ENCODE data around the gene NTPCR. TPM values are rescaled to one million over a fixed set of nuclear protein-coding genes. Genes with fewer than 3 reads are reported as not detected.

Gene NTPCR
- total RNA-seq, 2 donors from 2014 or later, result 57.0 to 64.8 TPM

DNA sequence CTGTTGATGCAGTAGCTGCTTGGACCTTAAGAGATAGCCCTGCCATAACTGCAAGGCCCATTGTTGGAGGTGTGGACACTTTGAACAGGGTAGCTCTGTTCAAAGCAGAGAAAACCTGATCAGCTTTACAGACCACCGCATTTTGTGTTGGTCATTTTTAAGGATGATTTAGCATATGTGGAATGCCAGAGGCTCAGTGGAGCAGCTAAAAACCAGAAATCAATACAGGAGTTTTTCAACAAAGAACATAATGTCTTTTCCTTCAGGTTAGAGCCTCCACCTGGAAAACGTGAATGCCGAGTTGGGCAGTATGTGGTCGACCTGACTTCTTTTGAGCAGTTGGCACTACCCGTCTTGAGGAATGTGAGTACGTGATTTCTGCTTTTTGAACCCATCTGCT is 5.7 kb downstream of the NTPCR start:
- Histone ChIP-seq H3K27me3 (no peaks in the 10 kb centered on the region), H3K9ac (ENCODE audit: low read depth in 2 of 2, low read length in 2 of 2) (no peak overlapping the region), H3K9me3 (no peaks in the 10 kb centered on the region), H3K4me1 (no peaks in the 10 kb centered on the region), H3K36me3 (no peaks in the 10 kb centered on the region), H3K27ac (no peak overlapping the region), H3K4me3 (no peak overlapping the region)
- DNase-seq, result no peak
- intact Hi-C loops (cut with DNase I), result loop anchor here (10.0 kb wide), 1 partner anchor 201 kb away; no protein-coding TSS in a partner anchor
- TF ChIP-seq, protein P1, sequence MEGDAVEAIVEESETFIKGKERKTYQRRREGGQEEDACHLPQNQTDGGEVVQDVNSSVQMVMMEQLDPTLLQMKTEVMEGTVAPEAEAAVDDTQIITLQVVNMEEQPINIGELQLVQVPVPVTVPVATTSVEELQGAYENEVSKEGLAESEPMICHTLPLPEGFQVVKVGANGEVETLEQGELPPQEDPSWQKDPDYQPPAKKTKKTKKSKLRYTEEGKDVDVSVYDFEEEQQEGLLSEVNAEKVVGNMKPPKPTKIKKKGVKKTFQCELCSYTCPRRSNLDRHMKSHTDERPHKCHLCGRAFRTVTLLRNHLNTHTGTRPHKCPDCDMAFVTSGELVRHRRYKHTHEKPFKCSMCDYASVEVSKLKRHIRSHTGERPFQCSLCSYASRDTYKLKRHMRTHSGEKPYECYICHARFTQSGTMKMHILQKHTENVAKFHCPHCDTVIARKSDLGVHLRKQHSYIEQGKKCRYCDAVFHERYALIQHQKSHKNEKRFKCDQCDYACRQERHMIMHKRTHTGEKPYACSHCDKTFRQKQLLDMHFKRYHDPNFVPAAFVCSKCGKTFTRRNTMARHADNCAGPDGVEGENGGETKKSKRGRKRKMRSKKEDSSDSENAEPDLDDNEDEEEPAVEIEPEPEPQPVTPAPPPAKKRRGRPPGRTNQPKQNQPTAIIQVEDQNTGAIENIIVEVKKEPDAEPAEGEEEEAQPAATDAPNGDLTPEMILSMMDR (IDR thresholded peaks at IDR 0.05), result no peak

DNA sequence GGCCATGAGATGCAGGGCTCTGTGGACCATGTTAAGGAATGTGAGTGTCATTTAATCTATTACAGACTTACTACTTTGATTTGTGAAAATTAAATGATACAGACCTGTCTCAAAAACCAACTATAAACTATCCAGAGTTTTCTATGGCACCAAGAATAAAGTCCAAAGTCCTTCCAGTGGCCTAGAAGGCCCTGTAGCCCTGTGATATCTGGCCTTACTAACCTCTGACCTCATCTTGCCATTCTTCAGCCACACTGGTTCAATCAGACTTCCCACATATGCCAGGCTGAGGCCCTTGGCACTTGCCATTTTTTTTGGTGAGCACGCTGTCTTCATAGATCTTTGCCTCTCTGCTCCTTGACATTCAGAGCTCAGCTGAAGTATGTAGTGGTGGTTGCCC is 7.7 kb downstream of the NTPCR start:
- Histone ChIP-seq H3K27me3 (no peaks in the 10 kb centered on the region), H3K4me3 (no peak overlapping the region), H3K9me3 (no peaks in the 10 kb centered on the region), H3K36me3 (no peaks in the 10 kb centered on the region), H3K27ac (no peak overlapping the region), H3K4me1 (no peaks in the 10 kb centered on the region), H3K9ac (ENCODE audit: low read depth in 2 of 2, low read length in 2 of 2) (no peak overlapping the region)
- intact Hi-C loops (cut with DNase I), result loop anchor here (10.0 kb wide), 1 partner anchor 203 kb away; no protein-coding TSS in a partner anchor
- no peak for DNase-seq
- TF ChIP-seq, protein P1 (IDR thresholded peaks at IDR 0.05), result no peak

DNA sequence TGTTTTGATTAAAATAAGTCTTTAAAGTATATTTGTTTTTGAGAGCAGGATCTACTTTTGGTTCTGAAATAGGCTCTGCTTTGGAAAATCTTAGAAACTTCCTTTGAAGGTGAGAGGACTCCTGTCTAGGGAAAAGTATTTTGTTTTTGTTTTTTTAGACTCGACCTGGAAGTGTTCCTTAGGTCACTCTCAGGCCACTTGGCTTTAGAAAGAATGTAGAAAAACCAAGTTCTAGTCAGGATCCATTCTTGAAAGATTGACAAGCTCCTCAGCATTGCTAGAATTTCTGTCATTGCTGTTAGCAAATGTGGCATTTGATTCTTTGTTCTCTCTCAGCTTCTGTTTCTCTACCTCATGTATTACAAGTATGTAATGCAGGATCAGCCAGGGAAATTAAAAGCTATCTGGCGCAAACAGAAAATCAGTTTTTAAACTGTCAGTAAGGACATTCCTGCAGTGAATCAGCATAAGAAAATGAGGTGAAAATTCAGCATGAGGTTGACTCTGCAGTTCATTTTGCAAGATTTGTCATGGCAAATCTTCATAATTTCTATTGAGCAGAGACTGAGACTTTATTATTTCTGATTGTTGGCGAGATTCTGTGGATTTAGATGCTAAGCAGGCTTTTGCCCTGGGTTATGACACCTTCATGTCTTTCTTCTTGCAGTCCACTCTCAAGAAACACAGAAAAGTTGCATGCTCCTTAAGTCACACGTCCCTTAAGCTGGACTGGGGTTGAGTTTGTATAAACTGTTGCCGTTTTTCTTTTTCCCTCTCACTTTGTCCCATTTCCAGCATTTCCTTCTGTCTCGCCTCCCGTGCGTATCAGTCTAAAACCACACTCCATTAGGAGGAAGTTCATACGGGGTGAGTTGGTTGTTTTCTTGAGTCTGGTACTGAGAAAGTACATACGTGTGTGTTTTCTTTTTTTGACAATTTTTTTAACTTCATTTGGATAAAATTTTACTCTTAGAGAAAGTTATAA is 12.6 kb downstream of the NTPCR start:
- no peaks in the 10 kb centered on the region for H3K27me3 ChIP-seq
- peak overlapping the region; percentile 17 for H3K27ac ChIP-seq
- H3K4me3 ChIP-seq, result no peak overlapping the region
- H3K36me3 ChIP-seq, result no peaks in the 10 kb centered on the region
- intact Hi-C loops (cut with DNase I), result loop anchor here (5.0 kb wide), 1 partner anchor 331 kb away; the partner anchor contains the start of gene SIPA1L2
- no peak for DNase-seq
- H3K9me3 ChIP-seq, result no peaks in the 10 kb centered on the region
- no peak overlapping the region for H3K9ac ChIP-seq (ENCODE audit: low read depth in 2 of 2, low read length in 2 of 2)
- TF ChIP-seq, protein P1 (IDR thresholded peaks at IDR 0.05), result no peak
- no peaks in the 10 kb centered on the region for H3K4me1 ChIP-seq

DNA sequence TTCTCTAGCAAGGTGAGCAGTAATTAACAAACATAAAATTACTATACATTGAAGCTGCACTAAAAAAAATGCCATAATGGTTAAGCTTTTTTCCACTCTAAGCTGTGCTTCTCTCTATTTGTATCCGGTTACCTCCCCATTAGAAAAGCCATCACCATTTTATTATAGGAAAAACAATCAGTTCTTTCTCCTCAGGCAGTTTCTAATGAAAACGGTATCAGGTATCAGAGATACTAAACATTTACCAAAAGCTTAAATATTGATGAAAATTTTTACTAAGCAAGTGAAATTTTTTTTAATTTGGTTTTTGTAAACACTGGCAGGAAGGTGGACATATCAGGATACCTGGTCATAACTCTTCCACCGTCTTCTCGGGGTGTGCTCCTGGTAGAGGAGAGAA is 14.2 kb downstream of the NTPCR start:
- no peaks in the 10 kb centered on the region for H3K4me1 ChIP-seq
- TF ChIP-seq, protein P1 (IDR thresholded peaks at IDR 0.05), result no peak
- H3K4me3 ChIP-seq, result no peak overlapping the region
- no peaks in the 10 kb centered on the region for H3K9me3 ChIP-seq
- no peak for DNase-seq
- H3K9ac ChIP-seq (ENCODE audit: low read depth in 2 of 2, low read length in 2 of 2), result no peak overlapping the region
- intact Hi-C loops (cut with DNase I), result loop anchor here (5.0 kb wide), 1 partner anchor 332 kb away; the partner anchor contains the start of gene SIPA1L2
- H3K36me3 ChIP-seq, result no peaks in the 10 kb centered on the region
- no peak overlapping the region for H3K27ac ChIP-seq
- no peaks in the 10 kb centered on the region for H3K27me3 ChIP-seq

DNA sequence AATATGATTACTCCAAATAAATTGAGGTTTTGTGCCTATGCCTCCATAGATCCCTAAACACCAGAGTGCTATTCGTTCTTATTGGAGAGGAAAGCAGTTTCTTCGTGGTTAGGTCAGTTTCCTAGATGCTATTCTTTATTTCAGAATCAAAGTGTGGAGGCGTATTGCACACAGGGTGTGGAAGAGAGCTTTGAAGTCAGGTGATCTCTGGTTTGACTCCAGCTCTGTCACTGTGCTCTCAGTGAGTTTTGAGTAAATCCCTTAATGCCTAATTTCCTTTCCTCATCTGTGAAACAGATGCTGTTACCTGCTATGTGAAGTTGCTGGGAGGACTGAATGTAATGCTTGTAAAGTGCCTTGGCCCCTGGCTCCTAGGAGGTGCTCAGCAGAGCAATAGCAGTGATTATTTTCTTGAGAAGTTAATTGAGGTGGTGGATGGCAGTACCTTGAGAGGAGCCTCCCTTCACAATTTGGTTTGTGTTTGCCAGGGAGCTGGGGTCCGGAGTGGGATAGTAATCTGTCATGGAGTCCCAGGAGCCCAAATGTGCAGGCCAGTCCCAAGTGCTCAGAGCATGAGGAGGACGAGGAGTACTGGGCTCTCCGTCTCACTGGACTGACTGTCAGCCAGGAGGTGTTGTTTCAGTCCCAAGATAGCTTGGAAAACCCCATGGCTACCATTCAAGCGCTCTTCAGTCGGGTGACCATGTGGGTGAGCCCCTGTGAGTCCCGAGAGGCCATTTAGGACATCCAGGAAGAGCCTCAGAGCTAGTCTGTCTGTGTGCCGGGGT is 14.9 kb downstream of the NTPCR start:
- H3K27me3 ChIP-seq, result no peaks in the 10 kb centered on the region
- TF ChIP-seq, protein P1 (IDR thresholded peaks at IDR 0.05), result no peak
- no peaks in the 10 kb centered on the region for H3K36me3 ChIP-seq
- no peak overlapping the region for H3K4me3 ChIP-seq
- H3K9ac ChIP-seq (ENCODE audit: low read depth in 2 of 2, low read length in 2 of 2), result no peak overlapping the region
- H3K9me3 ChIP-seq, result no peaks in the 10 kb centered on the region
- no peaks in the 10 kb centered on the region for H3K4me1 ChIP-seq
- peak overlapping the region; percentile 61 for H3K27ac ChIP-seq
- intact Hi-C loops (cut with DNase I), result no loop called here
- no peak for DNase-seq
